Epithelial cell of esophagus (primary cell): Measurements from ENCODE around the gene ZNF672.

Experiments
- DNase-seq: peaks from one replicate; pipeline ENCODE4 v3.0.0; 2010; ENCODE audit warnings: low read depth
- H3K4me3 ChIP-seq: 2 replicates; pipeline ENCODE4 v1.5.1; 2011; ENCODE audit warnings: mild to moderate bottlenecking, low read length, control low read depth
- TF ChIP-seq, protein P1 (sequence below): IDR thresholded peaks from 2 replicates; pipeline ENCODE4 v1.5.1; 2011; ENCODE audit warnings: low read depth, mild to moderate bottlenecking, low read length, control low read depth, inconsistent platforms; ENCODE audit not compliant: insufficient read depth; ENCODE audit errors: missing control alignments

The ZNF672 gene

DNA sequence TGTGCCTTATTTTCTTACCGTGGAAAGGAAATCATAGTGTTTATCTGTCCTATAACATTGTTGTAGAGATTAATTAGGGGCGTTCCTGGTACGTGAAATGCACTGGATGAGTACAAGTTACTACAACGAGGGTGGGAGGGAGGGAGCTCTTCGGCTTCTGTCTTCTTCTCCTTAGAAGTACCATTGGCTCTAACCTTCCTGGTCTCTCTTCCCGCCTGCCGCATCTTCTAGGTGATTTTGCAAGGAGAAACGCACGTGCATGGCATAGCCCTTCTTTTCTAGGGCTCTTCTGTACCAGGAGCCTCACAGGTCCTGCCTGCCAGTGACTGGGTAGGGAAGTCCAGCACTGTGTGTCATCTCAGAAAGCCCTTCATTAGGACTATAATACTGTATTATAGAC, 29.1 kb upstream of the ZNF672 start:
- TF ChIP-seq, protein P1, sequence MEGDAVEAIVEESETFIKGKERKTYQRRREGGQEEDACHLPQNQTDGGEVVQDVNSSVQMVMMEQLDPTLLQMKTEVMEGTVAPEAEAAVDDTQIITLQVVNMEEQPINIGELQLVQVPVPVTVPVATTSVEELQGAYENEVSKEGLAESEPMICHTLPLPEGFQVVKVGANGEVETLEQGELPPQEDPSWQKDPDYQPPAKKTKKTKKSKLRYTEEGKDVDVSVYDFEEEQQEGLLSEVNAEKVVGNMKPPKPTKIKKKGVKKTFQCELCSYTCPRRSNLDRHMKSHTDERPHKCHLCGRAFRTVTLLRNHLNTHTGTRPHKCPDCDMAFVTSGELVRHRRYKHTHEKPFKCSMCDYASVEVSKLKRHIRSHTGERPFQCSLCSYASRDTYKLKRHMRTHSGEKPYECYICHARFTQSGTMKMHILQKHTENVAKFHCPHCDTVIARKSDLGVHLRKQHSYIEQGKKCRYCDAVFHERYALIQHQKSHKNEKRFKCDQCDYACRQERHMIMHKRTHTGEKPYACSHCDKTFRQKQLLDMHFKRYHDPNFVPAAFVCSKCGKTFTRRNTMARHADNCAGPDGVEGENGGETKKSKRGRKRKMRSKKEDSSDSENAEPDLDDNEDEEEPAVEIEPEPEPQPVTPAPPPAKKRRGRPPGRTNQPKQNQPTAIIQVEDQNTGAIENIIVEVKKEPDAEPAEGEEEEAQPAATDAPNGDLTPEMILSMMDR, result no peak
- no peak for DNase-seq

DNA sequence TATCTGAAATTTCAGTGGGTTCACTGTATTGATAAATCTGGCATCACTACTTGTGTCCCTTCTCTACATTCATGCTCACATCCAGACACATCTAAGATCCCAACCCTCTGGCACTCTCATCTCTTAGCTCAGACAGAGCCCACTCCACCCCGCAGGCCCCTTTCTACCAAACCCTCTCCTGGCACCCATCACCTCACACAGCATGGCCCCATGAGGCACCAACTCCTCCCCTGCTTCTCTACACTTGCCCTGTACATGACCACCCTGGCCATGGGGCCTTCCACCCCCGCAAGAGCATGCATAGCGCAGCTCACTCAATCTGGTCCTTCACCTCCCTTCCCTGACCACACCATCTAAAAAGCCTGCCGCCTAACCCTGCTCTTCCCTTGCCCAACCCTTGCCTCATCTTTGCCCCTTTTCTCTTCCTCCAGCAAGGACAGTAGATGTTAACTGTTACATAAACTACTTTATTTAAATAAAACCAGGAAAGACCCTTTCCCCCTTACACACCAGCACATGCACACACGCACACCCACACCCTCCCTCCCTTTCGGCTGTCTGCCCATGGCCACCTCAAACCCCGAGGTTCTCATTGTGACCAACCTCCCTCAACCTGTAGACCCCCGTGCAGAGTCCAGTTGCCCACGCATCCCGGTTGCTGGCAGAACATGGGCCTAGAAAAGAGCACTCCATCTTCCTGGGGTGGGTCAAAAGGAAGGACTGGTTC, 27.9 kb upstream of the ZNF672 start:
- no peak for DNase-seq

More for the DNA sequence above, 29.1 kb upstream of the ZNF672 start:
- H3K4me3 ChIP-seq, result no peak overlapping the region

DNA sequence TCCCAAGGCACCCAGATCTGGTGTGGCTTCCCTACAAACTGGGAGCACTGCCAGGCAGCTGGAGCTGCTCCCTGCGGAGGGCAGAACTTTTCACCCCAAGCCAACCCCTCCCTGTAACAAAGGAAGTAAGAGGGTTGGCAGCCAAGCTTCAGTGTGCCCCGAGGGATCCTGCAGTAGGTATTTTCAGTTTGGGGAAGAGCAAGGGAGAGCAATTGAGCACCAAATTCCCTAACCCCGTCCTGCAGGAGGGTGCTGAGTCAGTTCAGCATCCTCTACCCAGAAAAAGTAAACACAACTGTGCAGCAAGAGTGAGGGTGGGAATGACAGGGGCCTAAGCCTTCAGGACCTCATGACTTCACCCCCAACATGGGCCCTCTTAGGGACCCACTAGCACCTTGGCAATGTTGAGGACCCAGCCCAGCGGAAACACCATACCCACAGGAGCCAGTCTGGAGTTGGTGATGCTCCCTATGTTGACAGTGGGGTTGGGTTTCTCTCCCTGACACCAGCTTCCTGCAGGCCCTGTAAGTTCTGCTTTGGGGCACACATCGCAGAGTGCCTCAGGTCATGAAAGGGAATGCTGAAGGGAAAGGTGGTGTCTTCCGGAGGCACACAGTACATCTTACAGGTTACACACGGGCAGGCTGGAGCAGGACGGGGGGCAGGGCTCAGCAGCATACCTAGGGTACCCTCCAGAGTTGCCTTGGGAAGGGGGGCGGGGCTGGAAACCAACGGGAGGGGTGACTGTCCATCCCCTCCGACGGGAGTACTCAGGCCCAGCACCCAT, 27.1 kb upstream of the ZNF672 start:
- peak; percentile 27 for DNase-seq
- no peak overlapping the region for H3K4me3 ChIP-seq

More for the DNA sequence above, 27.9 kb upstream of the ZNF672 start:
- TF ChIP-seq, protein P1, result no peak
- no peak overlapping the region for H3K4me3 ChIP-seq

DNA sequence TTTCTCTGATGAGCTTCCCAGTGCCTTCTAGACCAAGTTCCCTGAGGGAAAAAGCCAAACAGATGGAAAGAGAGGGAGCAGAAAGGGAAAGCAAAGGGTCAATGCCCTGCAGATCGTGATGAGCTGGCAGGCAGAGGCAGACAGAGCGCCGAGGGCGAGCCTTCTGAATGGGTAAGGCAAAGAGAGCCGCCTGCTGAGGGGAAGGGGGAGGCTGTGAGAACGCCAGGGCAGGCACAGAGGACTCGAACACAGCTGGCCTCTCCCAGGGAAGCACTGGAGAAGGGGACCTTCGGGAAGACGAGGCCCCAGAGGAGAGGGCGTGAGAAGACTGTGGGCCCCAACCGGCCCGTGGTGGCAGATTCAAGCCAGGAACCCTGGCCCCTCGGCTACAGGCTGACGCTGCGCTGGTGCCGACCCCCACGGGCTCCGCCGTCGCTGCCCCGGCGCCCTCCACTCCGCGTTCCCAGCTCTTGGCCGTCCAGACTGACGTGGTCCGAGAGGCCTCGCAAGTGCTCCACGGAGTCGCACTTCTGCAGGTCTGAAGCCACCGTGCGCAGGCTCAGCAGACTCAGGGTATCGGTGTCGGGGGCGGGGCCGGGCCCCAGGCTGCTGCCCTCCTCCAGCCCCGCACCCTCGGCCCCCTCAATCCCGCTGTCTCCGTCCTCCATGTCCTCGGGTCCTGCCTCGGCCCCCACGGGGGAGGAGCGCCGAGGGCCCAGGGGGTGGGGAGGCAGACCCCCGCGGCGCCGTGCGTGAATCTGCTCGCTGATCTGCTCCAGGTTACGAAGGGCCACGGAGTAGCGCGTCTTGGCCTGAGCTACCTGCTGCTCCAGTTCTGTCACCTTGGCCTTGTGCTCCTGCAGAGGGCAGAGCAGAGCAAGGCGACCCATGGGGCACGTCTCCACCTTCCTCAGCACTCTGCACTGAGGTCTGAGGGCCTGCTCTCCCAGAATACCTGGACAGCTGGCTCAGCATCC, 26.2 kb upstream of the ZNF672 start:
- DNase-seq, result no peak
- no peak overlapping the region for H3K4me3 ChIP-seq
- TF ChIP-seq, protein P1, result peak; percentile 12

More for the DNA sequence above, 27.1 kb upstream of the ZNF672 start:
- TF ChIP-seq, protein P1, result no peak

- H3K4me3 ChIP-seq, result no peak overlapping the region
- no peak for DNase-seq
- TF ChIP-seq, protein P1, result no peak
Observed at GRCh38 chr1:248812736-248813425, 25.1 kb upstream of the ZNF672 start.

- H3K4me3 ChIP-seq, result no peak overlapping the region
- TF ChIP-seq, protein P1, result no peak
- no peak for DNase-seq
Observed at GRCh38 chr1:248813546-248813945, 24.5 kb upstream of the ZNF672 start.
